ENCODE data around the gene DGKG. TPM values are rescaled to one million over a fixed set of nuclear protein-coding genes. Genes with fewer than 3 reads are reported as not detected.

DGKG gene
- total and polyA plus RNA-seq, 2 of the 8 experiments (the other 6 are each of a cell fraction or from before 2014, with no cell fraction given), result 0.30 to 0.48 TPM

DNA sequence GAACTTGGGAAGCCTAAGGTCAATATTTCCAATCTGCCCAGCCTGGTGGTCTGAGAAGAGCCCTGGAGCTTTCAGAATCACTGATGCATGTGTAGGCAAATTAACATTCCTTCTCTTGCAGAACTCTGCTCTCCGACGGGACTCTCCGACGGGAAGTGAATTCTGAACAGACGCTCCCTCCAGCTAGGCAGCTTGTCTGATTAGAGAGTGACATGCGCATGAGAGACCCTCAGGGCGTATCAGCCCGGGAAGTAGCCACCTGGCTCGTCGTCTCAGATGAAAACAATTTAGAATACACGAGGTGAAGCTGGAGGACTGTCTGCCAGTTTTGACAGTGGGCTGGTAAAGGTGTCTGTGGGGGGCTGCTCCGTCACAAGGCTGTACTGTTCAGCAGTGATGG is 103.1 kb downstream of the DGKG start (continued):
- TF ChIP-seq KDM4A (IDR thresholded peaks at IDR 0.05; ENCODE audit: low read depth, low read length, severe bottlenecking) (no peak), CTBP2 (IDR thresholded peaks at IDR 0.05; ENCODE audit: borderline replicate concordance, insufficient read depth, insufficient read length, low read length) (no peak), CBX5 (IDR thresholded peaks at IDR 0.05; ENCODE audit: low read depth, low read length) (no peak), CEBPB (IDR thresholded peaks at IDR 0.05; ENCODE audit: low read depth, low read length) (no peak), BACH1 (IDR thresholded peaks at IDR 0.05; ENCODE audit: low read length) (no peak)
- TF ChIP-seq, protein P1, sequence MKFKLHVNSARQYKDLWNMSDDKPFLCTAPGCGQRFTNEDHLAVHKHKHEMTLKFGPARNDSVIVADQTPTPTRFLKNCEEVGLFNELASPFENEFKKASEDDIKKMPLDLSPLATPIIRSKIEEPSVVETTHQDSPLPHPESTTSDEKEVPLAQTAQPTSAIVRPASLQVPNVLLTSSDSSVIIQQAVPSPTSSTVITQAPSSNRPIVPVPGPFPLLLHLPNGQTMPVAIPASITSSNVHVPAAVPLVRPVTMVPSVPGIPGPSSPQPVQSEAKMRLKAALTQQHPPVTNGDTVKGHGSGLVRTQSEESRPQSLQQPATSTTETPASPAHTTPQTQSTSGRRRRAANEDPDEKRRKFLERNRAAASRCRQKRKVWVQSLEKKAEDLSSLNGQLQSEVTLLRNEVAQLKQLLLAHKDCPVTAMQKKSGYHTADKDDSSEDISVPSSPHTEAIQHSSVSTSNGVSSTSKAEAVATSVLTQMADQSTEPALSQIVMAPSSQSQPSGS (IDR thresholded peaks at IDR 0.05; ENCODE audit: low read length), result no peak
